ENCODE measurements around the gene NPTX1. TPM values are rescaled to one million over a fixed set of nuclear protein-coding genes. Genes with fewer than 3 reads are reported as not detected.

The NPTX1 gene
- total and polyA plus RNA-seq, 7 donors = 0.25 to 1.3 (median 0.67) TPM

GRCh38 chr17:80463784-80464400, 12.5 kb downstream of the NPTX1 start:
- ATAC-seq (no peak), DNase-seq (no peak)
- Histone ChIP-seq H3K36me3 (ENCODE audit: insufficient read depth in 1 of 2, low read depth in 1 of 2) (no peaks in the 10 kb centered on the region), H3K4me1 (peaks cover 20% of the 10 kb centered on the region), H3K4me3 (no peak overlapping the region), H3K27ac (no peak overlapping the region), H3K27me3 (ENCODE audit: insufficient read depth in 3 of 3, low read length in 2 of 3) (peaks cover 0 to 16% (median 13%) of the 10 kb centered on the region in 3 donors), H3K9me3 (no peaks in the 10 kb centered on the region)
- TF ChIP-seq CTCF (IDR thresholded peaks at IDR 0.05) = no peak
- intact Hi-C loops (cut with DNase I) = no loop called here
- 76 to 79% (median 77%) methylated on average over 13 of the region's 13 CpGs for WGBS, 3 donors

- no peak for ATAC-seq
- Histone ChIP-seq H3K36me3 (ENCODE audit: insufficient read depth in 1 of 2, low read depth in 1 of 2) (no peaks in the 10 kb centered on the region), H3K4me1 (peaks cover 30% of the 10 kb centered on the region), H3K4me3 (no peak overlapping the region), H3K27ac (no peak overlapping the region), H3K27me3 (ENCODE audit: insufficient read depth in 3 of 3, low read length in 2 of 3) (peaks cover 0 to 4% (median 0%) of the 10 kb centered on the region in 3 donors), H3K9me3 (no peaks in the 10 kb centered on the region)
- 62 to 75% (median 65%) methylated on average over 20 of the region's 20 CpGs for whole genome bisulfite sequencing, 3 donors
- no peak for TF ChIP-seq CTCF (IDR thresholded peaks at IDR 0.05)
- intact Hi-C loops (cut with DNase I) = no loop called here
- DNase-seq = no peak
Observed at GRCh38 chr17:80461528-80462160, 14.8 kb downstream of the NPTX1 start.

- no peaks in the 10 kb centered on the region for H3K36me3 ChIP-seq (ENCODE audit: insufficient read depth in 1 of 2, low read depth in 1 of 2)
- H3K27ac ChIP-seq = peak overlapping the region; percentile 72
- peak overlapping the region; percentile 8 for H3K4me3 ChIP-seq
- intact Hi-C loops (cut with DNase I) = no loop called here
- no peaks in the 10 kb centered on the region for H3K9me3 ChIP-seq
- no peak for TF ChIP-seq CTCF (IDR thresholded peaks at IDR 0.05)
- ATAC-seq (peak; percentile 48 to 76 (median 68)), DNase-seq (peak in 1 of 2 donors; percentile 71)
- H3K4me1 ChIP-seq = peaks cover 40% of the 10 kb centered on the region
- 13 to 25% (median 16%) methylated on average over 8 of the region's 8 CpGs for WGBS, 3 donors
- H3K27me3 ChIP-seq (ENCODE audit: insufficient read depth in 3 of 3, low read length in 2 of 3) = no peaks in the 10 kb centered on the region
Observed at GRCh38 chr17:80460429-80460834, 16.0 kb downstream of the NPTX1 start.

- 83 to 90% (median 88%) methylated on average over 11 of the region's 11 CpGs for WGBS, 3 donors
- ATAC-seq (no peak), DNase-seq (no peak)
- TF ChIP-seq CTCF (IDR thresholded peaks at IDR 0.05) = no peak
- Histone ChIP-seq H3K9me3 (no peaks in the 10 kb centered on the region), H3K27ac (no peak overlapping the region), H3K4me1 (peaks cover 40% of the 10 kb centered on the region), H3K4me3 (no peak overlapping the region), H3K27me3 (ENCODE audit: insufficient read depth in 3 of 3, low read length in 2 of 3) (no peaks in the 10 kb centered on the region), H3K36me3 (ENCODE audit: insufficient read depth in 1 of 2, low read depth in 1 of 2) (no peaks in the 10 kb centered on the region)
- intact Hi-C loops (cut with DNase I) = no loop called here
Observed at GRCh38 chr17:80459234-80459633, 17.2 kb downstream of the NPTX1 start.

Data from psoas muscle (tissue), 8 donors.